Ureter (tissue), 1 donor: ENCODE results near the gene CASTOR2. TPM values are rescaled to one million over a fixed set of nuclear protein-coding genes. Genes with fewer than 3 reads are reported as not detected.
"Not testable (repeated sequence)": the region's sequence is repeated elsewhere in the genome, so short reads cannot be mapped to it uniquely, and the experiment has no call there.

Source experiments
- DNase-seq: peaks from one replicate; pipeline ENCODE4 v3.0.0-alpha.2; 2020; ENCODE audit warnings: low spot score
- total RNA-seq: library from RNA; stranded (reverse); gene quantifications from one replicate; pipeline ENCODE4 v1.2.4, GENCODE V29; 2023
- donor health status: DM: yes; HTN: yes; CAD: no.

The CASTOR2 gene
- total RNA-seq: 5.2 TPM

- peak; percentile 61 for DNase-seq
Measured at GRCh38 chr7:74964511-74965119, at the start of gene CASTOR2. CASTOR2 (plus strand) TSS chr7:74964705; CDS start chr7:74964986, 281 bp downstream.

- DNase-seq: not testable (repeated sequence)
Measured at GRCh38 chr7:74922321-74922890, 42.1 kb upstream of the CASTOR2 start.

DNA sequence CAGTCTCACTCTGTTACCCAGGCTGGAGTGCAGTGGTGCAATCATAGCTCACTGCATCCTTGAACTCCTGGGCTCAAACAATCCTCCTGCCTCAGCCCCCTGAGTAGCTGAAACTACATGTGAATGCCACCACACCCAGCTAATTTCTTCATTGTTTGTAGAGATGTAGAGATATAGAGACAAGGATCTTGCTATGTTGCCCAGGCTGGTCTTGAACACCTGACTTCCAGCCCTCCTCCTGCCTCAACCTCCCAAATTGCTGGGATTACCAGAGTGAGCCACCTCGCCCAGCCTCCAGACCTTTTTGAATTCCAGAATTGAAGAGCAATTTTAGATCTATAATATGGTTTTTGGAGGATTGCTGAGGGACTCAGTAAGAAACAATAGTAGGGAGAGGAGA is 40.9 kb upstream of the CASTOR2 start:
- not testable (repeated sequence) for DNase-seq

DNA sequence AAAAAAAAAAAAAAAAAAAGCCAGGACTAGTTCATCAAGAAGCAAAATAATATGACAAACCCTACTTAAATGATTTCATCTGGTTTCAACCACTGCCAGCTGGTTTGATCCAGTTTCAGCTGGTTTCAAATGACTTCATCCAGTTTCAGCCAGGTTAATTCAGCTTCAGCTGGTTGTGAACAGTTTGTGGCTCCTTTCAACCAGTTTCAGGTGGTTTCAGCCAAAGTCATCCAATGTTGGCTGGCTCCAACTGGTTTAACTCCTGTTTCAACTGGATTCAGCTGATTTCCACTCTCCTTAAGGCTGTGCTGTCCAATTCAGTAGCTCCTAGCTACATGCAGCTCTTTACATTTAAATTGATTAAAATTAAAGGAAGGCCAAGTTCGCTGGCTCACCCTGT is 37.5 kb upstream of the CASTOR2 start:
- not testable (repeated sequence) for DNase-seq

- DNase-seq: not testable (repeated sequence)
Measured at GRCh38 chr7:74931563-74932328, 32.8 kb upstream of the CASTOR2 start.

- DNase-seq: not testable (repeated sequence)
Measured at GRCh38 chr7:74939429-74939828, 25.1 kb upstream of the CASTOR2 start.

GRCh38 chr7:74941302-74942069 is 23.0 kb upstream of the CASTOR2 start:
- DNase-seq: not testable (repeated sequence)

DNA sequence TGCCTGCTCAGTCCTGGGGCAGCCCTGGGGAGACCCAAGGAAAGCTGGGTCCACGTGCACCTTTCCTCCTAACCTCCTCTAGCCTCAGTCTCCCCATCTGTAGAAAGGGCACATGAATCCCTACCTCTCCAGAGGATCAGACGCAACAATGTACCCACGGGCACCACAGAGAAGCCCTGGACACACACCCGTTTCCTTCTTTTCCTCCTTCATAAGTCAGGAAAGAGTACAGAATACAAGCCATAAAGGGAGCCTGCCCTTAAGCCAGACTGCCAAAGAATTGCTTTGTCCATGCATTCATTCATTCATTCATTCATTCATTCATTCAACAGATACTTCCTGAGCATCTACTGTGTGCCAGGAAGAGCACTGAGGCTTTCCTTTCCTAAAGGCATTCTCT is 20.6 kb upstream of the CASTOR2 start:
- DNase-seq: not testable (repeated sequence)

- not testable (repeated sequence) for DNase-seq
Measured at GRCh38 chr7:74947741-74948140, 16.8 kb upstream of the CASTOR2 start.

DNA sequence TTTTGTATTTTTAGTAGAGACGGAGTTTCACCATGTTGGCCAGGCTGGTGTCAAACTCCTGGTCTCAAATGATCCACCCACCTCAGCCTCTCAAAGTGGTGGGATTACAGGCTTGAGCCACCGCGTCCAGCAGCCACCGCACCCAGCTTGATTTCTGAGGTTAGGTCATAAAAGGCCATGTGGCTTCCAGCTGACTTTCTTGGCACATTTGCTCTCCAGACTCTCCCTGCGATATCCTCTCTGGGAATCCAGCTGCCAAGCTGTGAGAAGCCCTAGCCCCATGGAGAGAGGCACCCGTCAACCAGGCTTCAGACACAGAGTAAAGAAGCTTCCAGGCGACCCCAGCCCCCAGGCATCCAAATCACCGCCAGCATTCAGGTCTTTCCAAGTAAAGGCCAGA is 10.7 kb upstream of the CASTOR2 start:
- not testable (repeated sequence) for DNase-seq

GRCh38 chr7:74958328-74958727 is 6.2 kb upstream of the CASTOR2 start:
- not testable (repeated sequence) for DNase-seq

DNA sequence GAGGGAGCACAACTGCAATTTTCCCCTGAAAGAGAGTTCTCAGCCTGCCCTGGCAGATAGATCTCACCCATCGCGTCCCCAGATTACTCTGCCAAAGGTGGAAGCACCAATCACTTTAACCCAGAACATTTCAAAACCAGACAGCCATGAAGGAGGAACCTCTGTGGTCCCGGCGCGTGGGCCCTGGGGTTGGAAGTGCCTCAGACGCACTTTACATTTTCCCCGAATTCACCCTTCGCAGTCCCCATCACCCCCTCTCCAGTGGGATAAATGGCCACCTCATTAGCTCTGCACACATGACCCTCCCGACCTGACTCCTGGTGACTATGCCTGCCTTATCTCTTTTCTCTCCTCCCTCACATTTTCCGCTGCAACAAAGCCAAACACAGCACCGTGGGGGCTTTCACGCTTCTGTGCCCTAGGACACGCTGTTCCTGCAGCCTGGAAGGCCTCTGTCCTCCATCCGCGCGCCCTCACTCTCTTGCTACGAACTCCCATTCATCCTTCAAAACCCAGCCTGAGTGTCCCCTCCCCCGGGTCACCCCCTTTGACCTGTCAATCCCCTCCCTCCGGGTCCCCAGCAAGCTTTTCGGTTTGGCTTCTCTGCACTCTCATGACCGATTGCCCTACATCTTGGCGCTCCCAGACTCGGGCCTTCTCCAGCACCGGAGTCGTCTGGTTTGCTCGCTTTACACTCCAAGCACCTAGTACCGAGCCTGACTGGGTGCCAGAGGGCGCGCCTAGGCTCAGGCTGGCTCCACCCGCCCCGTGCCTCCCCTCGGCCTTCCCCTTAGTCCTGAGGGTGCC is 598 bp upstream of the CASTOR2 start:
- not testable (repeated sequence) for DNase-seq

- DNase-seq: not testable (repeated sequence)
Measured at GRCh38 chr7:74966208-74966854, 1.8 kb downstream of the CASTOR2 start.

- not testable (repeated sequence) for DNase-seq
Measured at GRCh38 chr7:74966909-74967308, 2.4 kb downstream of the CASTOR2 start.

GRCh38 chr7:74971431-74971830 is 6.9 kb downstream of the CASTOR2 start:
- DNase-seq: not testable (repeated sequence)

- DNase-seq: not testable (repeated sequence)
Measured at GRCh38 chr7:74972377-74972776, 7.9 kb downstream of the CASTOR2 start.

DNA sequence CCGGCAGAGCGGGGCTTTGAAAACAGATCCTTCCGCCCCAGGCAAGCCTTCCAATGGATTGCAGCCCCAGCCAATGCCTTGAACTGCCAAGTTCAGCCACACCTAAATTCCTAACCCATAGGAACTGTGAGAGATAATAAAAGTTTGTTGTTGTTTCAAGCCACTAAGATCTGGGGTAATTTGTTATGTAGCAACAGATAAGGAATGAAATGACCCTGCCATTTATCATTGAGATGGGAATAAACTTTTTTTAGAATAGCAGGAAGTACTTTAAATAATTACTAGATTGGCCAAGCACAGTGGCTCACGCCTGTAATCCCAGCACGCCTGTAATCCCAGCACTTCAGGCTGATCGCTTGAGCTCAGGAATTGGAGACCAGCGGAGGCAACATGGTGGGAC is 11.5 kb downstream of the CASTOR2 start:
- not testable (repeated sequence) for DNase-seq

DNA sequence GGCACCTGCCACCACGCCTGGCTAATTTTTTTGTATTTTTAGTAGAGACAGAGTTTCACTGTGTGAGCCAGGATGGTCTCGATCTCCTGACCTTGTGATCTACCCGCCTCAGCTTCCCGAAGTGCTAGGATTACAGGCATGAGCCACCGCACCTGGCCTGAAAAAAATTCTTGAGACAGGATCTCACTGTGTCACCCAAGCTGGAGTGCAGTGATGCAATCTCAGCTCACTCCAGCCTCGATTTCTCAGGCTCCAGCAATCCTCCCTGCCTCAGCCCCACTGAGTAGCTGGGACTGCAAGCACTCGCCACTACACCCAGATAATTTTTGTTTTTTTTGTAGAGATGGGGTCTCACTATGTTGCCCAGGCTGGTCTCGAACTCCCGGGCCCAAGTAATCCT is 13.0 kb downstream of the CASTOR2 start:
- not testable (repeated sequence) for DNase-seq

- not testable (repeated sequence) for DNase-seq
Measured at GRCh38 chr7:74988436-74988835, 23.9 kb downstream of the CASTOR2 start.

GRCh38 chr7:74993121-74993520 is 28.6 kb downstream of the CASTOR2 start:
- no peak for DNase-seq
